Measurements from ENCODE around the gene USP10. TPM values are rescaled to one million over a fixed set of nuclear protein-coding genes. Genes with fewer than 3 reads are reported as not detected.
A peak's percentile ranks its signal among the peaks of the same experiment; 100 is the strongest.

USP10 gene
- polyA plus RNA-seq, 1 donor, result 63.2 TPM

GRCh38 chr16:84752600-84752999 lies 52.8 kb downstream of the USP10 start:
- DNase-seq, result no peak

DNA sequence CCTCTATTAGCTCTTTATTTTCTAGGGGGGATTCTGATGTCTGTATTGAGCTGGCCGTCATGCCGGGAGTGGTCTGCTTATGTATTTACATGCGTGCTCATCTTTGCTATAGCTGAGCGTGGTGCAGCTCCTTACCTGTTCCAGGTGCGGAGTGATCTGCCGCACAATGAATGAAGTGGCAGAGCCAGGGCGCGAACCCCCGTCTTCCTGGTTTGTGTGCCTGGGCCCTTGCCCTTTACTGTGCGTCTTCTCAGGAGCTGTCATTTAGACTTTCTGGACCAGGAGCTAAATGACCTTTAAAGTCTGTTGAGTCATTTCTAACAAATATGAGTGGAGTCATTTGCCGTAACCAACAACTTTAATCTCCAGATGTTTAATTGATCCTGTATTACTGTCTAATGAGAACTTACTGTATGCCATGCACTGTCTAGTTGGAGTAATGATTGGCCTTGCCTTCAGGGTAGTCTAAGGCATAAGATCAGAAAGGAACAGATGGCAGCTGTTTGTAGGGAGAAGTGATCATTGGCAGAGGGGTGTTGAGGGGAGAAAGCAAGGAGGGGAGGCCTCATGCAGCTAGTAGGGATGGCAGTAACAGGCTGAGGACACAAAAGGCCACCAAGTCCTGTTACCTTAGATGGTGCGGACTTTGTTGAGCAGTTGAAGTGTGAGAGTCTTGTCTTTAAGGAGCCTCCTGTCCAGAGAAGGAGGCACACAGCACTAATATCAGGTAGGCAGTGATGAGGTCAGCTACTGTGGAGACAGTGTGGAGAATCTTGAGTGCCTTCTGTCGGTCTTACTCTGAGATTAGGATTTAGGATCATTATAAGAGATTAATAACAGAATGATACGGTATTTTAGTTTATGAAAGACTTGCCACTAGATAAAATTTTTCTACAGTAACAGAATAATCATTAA lies 53.9 kb downstream of the USP10 start:
- no peak for DNase-seq

DNA sequence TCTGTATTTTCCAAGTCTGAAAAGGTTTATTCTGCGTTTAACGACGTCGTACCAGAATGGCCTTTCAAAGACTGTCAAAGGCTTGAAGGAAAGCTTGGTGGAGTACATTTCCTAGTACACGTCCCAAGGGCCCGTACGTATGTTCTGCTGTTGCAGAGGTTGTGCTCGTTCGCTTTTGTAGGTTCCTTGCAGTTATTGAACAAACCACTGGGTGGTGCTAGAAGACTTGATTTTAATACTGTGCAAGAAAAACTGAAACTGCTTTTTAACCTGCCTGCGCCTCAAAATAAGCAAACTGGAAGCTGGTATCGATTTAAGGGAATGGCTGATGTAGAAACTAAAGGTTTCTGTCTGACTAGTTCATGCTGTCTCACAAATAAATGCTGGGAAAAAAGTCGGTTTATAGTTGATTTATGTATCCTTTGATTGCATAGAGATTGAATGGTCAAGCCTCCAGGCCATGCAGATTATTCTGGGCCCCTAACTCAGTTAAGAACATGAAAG lies 54.6 kb downstream of the USP10 start:
- peak; percentile 83 for DNase-seq

DNA sequence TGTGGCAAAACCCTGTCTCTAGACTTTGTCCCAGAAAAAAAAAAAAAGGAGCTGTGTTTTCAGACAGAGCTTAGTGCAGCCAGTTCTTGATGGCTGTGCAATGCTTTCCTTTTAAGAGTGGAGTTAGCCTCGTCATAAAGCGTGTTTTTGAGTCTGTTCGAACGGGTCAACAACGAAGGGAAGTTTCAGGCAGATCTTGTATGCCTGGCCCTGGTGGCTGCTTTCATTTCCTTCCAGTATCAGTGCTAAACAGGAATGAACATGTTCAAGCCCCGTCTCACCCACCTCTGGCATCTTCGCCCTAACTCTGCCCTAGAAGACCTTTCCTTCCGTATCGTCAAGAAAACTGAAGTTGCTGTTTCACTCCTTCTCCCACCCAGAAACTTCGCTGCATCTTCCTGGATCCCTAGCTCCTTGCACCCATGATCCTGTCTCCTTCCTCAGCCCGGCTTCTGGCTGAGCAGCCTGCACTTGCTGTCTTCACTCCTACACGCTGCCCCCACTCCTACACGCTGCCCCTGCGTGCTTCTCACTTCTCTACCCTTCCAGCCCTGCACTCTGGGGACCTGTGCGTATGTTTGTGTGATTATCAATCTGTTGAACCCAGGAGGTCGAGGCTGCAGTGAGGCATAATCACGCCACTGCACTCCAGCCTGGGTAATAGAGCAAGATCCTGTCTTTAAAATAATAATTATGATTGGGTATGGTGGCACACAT lies 55.3 kb downstream of the USP10 start:
- no peak for DNase-seq

DNA sequence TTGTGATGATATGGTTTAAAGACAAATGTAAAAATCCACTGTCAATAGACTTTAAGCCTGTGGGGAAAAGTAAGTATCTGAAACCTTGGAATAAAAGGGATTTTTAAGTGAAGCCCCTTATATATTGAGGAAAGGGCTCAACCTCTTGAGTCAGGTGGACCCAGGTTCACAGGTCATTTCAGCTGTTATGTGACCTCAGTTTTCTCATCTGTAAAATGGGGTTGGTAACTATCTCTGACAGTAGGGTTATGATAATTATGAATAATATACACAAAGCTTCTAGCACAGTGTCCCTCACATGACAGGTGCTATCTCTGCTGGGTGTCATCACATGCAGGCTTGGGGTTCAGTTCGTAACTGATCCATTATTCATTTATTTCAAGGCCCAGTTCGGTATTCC lies 57.0 kb downstream of the USP10 start:
- no peak for DNase-seq

- DNase-seq, result no peak
Measured at GRCh38 chr16:84758627-84759026, 58.8 kb downstream of the USP10 start.

DNA sequence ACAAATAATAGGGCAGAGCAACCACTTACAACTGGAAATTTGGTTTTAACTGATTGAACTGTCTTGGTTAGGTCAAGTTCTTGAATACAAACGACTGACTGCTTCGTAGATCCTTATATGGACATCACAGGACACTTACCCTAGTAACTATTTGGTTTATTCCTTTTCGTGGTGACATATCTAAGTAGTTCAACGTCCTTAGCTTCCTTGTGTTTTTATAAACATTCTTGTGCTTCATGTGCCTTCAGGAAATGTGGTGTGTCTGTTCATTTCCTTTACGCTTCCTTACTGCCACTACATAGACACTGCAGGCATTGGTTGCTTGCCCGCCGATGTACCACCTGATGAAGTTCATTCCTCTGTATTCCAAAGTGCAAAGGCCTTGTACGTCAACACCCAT lies 59.3 kb downstream of the USP10 start:
- DNase-seq, result no peak

DNA sequence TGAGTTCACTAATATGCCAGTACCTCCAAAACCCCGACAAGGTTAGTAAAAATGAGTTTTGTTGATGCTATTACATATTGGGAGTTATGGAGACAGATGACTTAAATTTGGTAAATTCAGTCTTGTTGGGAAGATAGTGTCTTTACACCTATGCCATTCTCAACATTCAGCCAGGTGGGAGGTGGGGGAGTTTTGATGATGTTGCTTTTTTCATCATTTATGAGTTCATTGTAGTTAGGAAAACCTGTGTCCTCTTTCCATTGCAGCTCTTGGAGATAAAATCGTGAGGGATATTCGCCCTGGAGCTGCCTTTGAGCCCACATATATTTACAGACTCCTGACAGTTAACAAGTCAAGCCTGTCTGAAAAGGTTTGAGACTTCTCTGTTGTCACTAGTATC lies 60.1 kb downstream of the USP10 start:
- DNase-seq, result no peak

- DNase-seq, result no peak
Measured at GRCh38 chr16:84761448-84762368, 61.9 kb downstream of the USP10 start.

DNA sequence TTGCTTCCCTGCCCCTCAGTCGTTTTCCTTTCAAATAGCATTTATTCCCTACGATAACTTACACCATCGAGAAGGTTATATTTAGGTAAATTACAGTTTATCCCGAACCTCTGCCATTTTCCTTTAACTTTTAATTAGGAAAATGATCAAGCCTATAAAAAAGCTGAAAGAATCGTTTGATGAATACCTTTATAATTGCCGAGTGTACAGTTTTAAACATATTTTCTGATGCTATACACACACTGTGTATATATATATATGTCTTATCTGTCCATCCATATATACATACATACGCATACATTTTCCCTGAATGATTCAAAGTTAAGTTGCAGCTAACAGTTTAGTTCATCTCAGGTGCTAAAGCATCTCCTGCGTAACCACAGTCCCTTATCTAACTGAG lies 63.4 kb downstream of the USP10 start:
- DNase-seq, result no peak

- no peak for DNase-seq
Measured at GRCh38 chr16:84763629-84764028, 63.8 kb downstream of the USP10 start.

DNA sequence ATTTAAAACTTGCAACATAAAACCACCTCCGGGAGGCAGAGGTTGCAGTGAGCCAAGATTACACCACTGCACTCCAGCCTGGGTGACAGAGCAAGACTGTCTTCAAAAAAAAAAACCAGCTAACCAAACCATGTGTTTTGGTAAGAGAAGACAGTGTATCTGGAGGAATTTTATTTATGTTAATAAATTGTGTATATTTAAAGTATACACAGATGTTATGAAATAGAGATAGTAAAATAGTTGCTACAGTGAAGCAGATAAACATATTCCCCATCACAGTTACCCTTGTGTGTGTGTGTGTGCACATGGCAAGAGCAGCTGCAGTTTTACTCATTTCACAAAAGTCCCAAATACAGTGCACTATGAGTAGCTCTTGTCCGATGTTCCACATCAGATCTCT lies 65.2 kb downstream of the USP10 start:
- DNase-seq, result no peak

DNA sequence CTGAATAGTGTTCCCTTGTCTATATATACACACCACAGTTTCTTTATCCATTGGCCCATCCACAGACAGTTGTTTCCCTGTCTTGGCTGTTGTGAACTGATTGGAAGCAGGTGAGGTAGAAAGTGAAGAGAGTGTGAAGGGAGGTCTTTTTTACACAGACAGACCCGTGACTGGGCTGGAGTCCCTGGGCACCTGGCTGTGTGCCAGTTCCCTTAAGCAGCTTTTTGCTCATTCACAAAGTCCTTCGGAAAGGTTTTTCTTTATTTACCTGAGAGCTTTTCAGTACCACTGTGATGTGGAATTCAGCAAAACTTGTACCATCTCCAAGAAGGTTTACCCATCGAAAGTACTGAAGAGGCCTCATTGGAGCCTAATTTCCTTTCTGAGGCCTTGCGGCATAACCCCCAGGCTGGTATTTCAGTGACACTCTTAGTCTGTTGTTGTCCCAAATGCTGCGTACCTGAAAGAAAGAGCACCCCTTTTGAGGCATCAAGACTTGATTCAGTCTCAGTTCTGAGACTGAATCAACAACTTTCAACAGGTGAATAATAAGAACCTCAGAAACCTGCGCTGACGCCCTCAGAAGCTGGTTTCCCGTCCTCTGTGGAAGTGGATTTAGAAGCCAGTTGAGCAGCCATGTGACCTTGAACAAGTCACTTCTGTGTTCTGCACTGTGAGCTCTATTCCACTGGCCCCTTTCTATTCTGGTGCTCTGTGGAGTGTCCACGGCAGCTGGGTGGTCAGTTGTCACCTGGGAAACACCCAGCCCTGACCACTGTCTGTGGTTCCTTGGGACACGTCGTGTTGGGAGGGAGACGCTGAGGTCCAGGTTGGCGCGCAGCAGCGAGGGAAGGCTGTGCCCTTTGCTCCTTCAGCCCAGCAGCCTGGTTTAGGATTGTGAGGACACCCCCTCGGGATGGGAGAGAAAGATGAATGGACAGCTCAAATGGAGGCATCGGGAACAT lies 66.1 kb downstream of the USP10 start:
- no peak for DNase-seq

GRCh38 chr16:84766978-84767773 lies 67.4 kb downstream of the USP10 start:
- DNase-seq, result no peak

GRCh38 chr16:84768061-84768807 lies 68.4 kb downstream of the USP10 start:
- DNase-seq, result no peak

- no peak for DNase-seq
Measured at GRCh38 chr16:84768808-84769197, 69.0 kb downstream of the USP10 start.

DNA sequence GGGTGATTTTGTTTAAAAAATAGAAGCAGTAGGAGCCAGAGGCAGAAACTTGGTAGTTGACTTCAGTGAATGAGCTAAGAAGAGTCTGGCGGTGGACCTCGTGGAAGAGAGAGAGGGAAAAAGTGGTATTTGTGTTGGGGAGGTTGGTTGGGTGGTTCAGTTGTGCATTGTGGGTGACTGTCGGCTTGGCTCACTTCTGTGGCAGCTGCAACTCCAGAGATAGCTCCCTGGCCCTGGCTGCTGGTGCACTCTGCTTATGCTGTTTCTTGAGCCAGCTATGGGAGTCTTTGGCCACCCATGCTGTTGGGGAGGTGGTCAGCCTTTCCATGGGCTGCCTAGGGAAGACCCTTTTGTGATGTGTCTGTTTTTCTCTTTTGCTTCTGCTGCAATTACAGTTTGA lies 69.6 kb downstream of the USP10 start:
- no peak for DNase-seq

DNA sequence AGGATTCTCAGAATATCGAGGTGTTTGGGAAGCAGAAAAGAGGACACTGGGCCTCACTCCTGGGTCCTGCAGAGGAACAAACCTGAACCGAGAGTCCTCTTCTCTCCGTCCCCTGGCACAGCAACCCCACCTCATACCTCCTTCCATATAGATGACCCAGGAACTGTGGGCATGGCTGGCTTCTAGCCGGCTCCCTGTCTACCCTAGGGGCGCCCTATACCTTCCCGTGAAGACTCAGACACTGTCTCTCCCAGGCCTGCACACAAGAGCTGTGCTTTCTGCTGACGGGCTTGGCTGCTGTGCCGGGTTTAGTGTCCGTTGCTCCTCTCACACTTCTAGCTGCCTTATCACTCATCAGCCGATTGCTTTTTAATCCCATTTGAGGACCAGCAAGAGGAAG lies 73.5 kb downstream of the USP10 start:
- DNase-seq, result no peak

DNA sequence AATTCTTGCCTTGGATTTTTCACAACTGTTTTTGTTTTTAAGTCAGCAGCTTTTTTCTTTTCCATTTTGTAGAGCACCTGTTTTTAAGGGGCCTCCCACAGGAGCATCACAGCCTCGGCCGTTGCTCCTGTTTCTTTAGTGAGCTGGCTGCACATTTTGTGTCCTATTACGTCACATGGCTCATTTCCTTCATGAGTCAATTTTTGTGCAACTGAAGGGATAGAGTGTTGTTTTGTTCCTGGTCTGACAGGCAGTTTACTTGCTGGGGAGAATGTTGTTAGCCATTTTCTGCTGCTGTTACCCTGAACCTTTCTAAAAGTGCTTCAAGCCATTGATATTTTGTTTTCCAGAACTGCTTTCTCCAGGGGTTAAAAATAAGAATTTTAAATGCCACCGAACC lies 75.0 kb downstream of the USP10 start:
- no peak for DNase-seq

Data from hindlimb muscle (tissue), 1 donor.